Measurements from ENCODE around the gene ZNRF1. TPM values are rescaled to one million over a fixed set of nuclear protein-coding genes. Genes with fewer than 3 reads are reported as not detected.

Gene ZNRF1
- total and polyA plus RNA-seq, 10 of the 15 experiments (the other 5 are each of a cell fraction or from before 2014, with no cell fraction given) = 5.8 to 25.9 (median 14.3) TPM

DNA sequence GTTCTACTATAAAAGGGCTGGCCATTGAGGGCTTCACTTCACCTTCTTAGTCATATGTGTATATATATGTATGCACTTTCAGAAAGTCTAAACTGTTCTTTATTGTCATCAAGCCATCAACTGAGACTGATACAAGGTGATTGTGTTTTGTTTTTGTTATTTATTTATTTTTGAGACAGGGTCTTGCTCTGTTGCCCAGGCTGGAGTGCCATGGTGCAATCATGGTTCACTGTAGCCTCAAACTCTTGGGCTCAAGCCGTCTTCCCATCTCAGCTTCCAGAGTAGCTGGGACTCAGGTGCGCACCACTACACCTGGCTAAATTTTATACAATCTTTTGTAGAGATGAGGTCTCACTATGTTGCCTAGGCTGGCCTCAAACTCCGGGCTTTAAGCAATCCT lies 5.6 kb downstream of the ZNRF1 start:
- no peak overlapping the region for H3K27ac ChIP-seq (ENCODE audit: control insufficient read depth, insufficient read depth)
- no peaks in the 10 kb centered on the region for H3K36me3 ChIP-seq (ENCODE audit: control insufficient read depth in 2 of 2, insufficient read depth in 2 of 2, low read length in 1 of 2)
- ChIA-PET RAD21 (ENCODE audit: unreplicated experiment) (interaction anchor here (2.2 to 8.1 kb wide), 3 partner anchors 13 to 105 kb away, joined by 7 to 46 read pairs (median 19); no protein-coding TSS in a partner anchor), SMC1A (ENCODE audit: uncharacterized antibody, unreplicated experiment) (interaction anchor here (1.0 to 5.4 kb wide), 6 partner anchors 8 to 546 kb away, joined by 3 to 61 read pairs (median 4); no protein-coding TSS in a partner anchor), POLR2A (interaction anchor here (1.1 to 1.2 kb wide), 2 partner anchors 12 to 14 kb away, joined by 6 read pairs; no protein-coding TSS in a partner anchor), CTCF (interaction anchor here (1.2 to 2.4 kb wide), 2 partner anchors 58 to 107 kb away, joined by 4 to 9 read pairs; no protein-coding TSS in a partner anchor)
- TF ChIP-seq NFIC (IDR thresholded peaks at IDR 0.05; ENCODE audit: low read depth, low read length) = no peak
- no peak for TF ChIP-seq KAT2A (conservative IDR thresholded peaks at IDR 0.05; ENCODE audit: control insufficient read depth, low read depth, low read length)
- TF ChIP-seq, protein P1, sequence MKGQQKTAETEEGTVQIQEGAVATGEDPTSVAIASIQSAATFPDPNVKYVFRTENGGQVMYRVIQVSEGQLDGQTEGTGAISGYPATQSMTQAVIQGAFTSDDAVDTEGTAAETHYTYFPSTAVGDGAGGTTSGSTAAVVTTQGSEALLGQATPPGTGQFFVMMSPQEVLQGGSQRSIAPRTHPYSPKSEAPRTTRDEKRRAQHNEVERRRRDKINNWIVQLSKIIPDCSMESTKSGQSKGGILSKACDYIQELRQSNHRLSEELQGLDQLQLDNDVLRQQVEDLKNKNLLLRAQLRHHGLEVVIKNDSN (IDR thresholded peaks at IDR 0.05; ENCODE audit: borderline replicate concordance, extremely low read length, insufficient read depth, low read depth, low read length) = no peak
- no peak for TF ChIP-seq ASH2L (IDR thresholded peaks at IDR 0.05; ENCODE audit: borderline replicate concordance, low read depth)
- no peak for TF ChIP-seq TCF7 (IDR thresholded peaks at IDR 0.05; ENCODE audit: borderline replicate concordance)
- TF ChIP-seq BHLHE40 (IDR thresholded peaks at IDR 0.05; ENCODE audit: borderline replicate concordance in 1 of 2, low read depth in 2 of 2, low read length in 1 of 2) = no peak
- H3K4me1 ChIP-seq (ENCODE audit: control insufficient read depth, insufficient read depth, low read length) = peaks cover 29% of the 10 kb centered on the region
- H3K4me3 ChIP-seq = no peak overlapping the region
- no peak for FAIRE-seq
- no peak overlapping the region for H3K9ac ChIP-seq (ENCODE audit: control insufficient read depth, insufficient read depth, low read length)
- intact Hi-C loops (cut with micrococcal nuclease; ENCODE audit: unreplicated experiment) (no loop called here), in situ Hi-C loops (cut with MboI) (no loop called here)
- H2AFZ ChIP-seq (ENCODE audit: control insufficient read depth, low read depth, low read length) = no peak overlapping the region
- no peak for ATAC-seq
- H3K9me3 ChIP-seq (replicated peaks; ENCODE audit: control insufficient read depth, insufficient read depth, low read length) = no peaks in the 10 kb centered on the region
- H4K20me1 ChIP-seq (ENCODE audit: control insufficient read depth, insufficient read depth) = no peaks in the 10 kb centered on the region
- no TSS peak for BruUV-seq (replicated peaks)
- peak overlapping the region; percentile 50; the same call in 1 of the 2 replicates for H3K4me2 ChIP-seq (ENCODE audit: control insufficient read depth, insufficient read depth)
- DNase-seq (ENCODE audit: low read depth, low spot score) = no peak
- peaks cover 81% of the 10 kb centered on the region for H3K79me2 ChIP-seq (ENCODE audit: control insufficient read depth, insufficient read depth, low read length)
- no peaks in the 10 kb centered on the region for H3K27me3 ChIP-seq (replicated peaks in 1 of 2; ENCODE audit: control insufficient read depth in 2 of 2, insufficient read depth in 2 of 2, low read length in 1 of 2)
- WGBS (ENCODE audit: insufficient coverage, insufficient replicate concordance, low lambda C conversion rate, missing lambda C conversion rate) = 93% methylated on average over 3 of the region's 3 CpGs

Measured in GM12878 (cell line).